Lower leg skin (tissue), 4 donors: Measurements from ENCODE around the gene TRPM2. TPM values are rescaled to one million over a fixed set of nuclear protein-coding genes. Genes with fewer than 3 reads are reported as not detected.

Source experiments
- DNase-seq, 2 donors: peaks; one replicate each; pipeline ENCODE4 v3.0.0-alpha.2; 2019; ENCODE audit warnings: low spot score in 2 of 2
- H3K4me3 ChIP-seq: fragments of 200-600 bp; sonication (generic); 2 replicates; pipeline ENCODE4 v1.5.1; 2017; ENCODE audit warnings: mild to moderate bottlenecking, low read depth; ENCODE audit not compliant: poor library complexity, severe bottlenecking
- CTCF ChIP-seq, 3 donors: fragments of 450-650 bp; IDR thresholded peaks; one replicate each; pipeline ENCODE4 v1.5.1; 2016; ENCODE audit warnings: antibody characterized with exemption in 3 of 3, mild to moderate bottlenecking in 3 of 3, moderate library complexity in 2 of 3
- POLR2A ChIP-seq, 2 donors: fragments of 450-650 bp; IDR thresholded peaks; one replicate each; pipeline ENCODE4 v1.6.1; 2016 to 2017; ENCODE audit warnings: antibody characterized with exemption in 2 of 2, mild to moderate bottlenecking in 1 of 2, moderate library complexity in 1 of 2
- WGBS, 2 donors: methylation state at CpG; one replicate each; pipeline ENCODE4 v1.1.5; 2018; 5-methylcytosine and 5-hydroxymethylcytosine counted together
- intact Hi-C: fragments of 100-400 bp; cut with DNase I; formaldehyde crosslinking; loops from one replicate; pipeline ENCODE4 v1.15.0; 2023; ENCODE audit warnings: low total_unique reads
- total RNA-seq, 4 donors: library from RNA; depleted of rRNA; stranded (reverse); fragments of >200 nt; gene quantifications; one replicate each; pipeline ENCODE4 v1.1.0, GENCODE V29; 2016

Gene TRPM2
- total RNA-seq, 4 donors from 2014 or later, result 1.9 to 9.4 (median 2.2) TPM

- 89 to 91% methylated on average over 24 of the region's 24 CpGs for WGBS, 2 donors
- intact Hi-C loops, result no loop called here
- peak in 1 of 2 donors; percentile 71 for DNase-seq
- TF ChIP-seq CTCF (IDR thresholded peaks at IDR 0.05) (no peak), POLR2A (IDR thresholded peaks at IDR 0.05) (no peak)
- no peak overlapping the region for H3K4me3 ChIP-seq
Observed at GRCh38 chr21:44374601-44375280, 21.3 kb downstream of the TRPM2 start.

- DNase-seq, result peak in 1 of 2 donors; percentile 70
- no peak overlapping the region for H3K4me3 ChIP-seq
- WGBS, 2 donors, result 75 to 78% methylated on average over 10 of the region's 10 CpGs
- no peak for TF ChIP-seq POLR2A (IDR thresholded peaks at IDR 0.05)
- TF ChIP-seq CTCF (IDR thresholded peaks at IDR 0.05), result no peak
- intact Hi-C loops, result no loop called here
Observed at GRCh38 chr21:44375281-44375651, 21.8 kb downstream of the TRPM2 start.

GRCh38 chr21:44375761-44376241, 22.4 kb downstream of the TRPM2 start:
- WGBS, 2 donors, result 85 to 89% methylated on average over 19 of the region's 19 CpGs
- H3K4me3 ChIP-seq, result no peak overlapping the region
- intact Hi-C loops, result no loop called here
- peak in 1 of 2 donors; percentile 80 for DNase-seq
- TF ChIP-seq POLR2A (IDR thresholded peaks at IDR 0.05) (no peak), CTCF (IDR thresholded peaks at IDR 0.05) (no peak)

GRCh38 chr21:44376606-44377005, 23.2 kb downstream of the TRPM2 start:
- WGBS, 2 donors, result 81 to 85% methylated on average over 9 of the region's 9 CpGs

GRCh38 chr21:44377201-44377921, 23.9 kb downstream of the TRPM2 start:
- TF ChIP-seq POLR2A (IDR thresholded peaks at IDR 0.05) (no peak), CTCF (IDR thresholded peaks at IDR 0.05) (no peak)
- no peak overlapping the region for H3K4me3 ChIP-seq
- DNase-seq, result peak in 1 of 2 donors; percentile 81
- intact Hi-C loops, result no loop called here
- 50 to 52% methylated on average over 23 to 24 of the region's 24 CpGs for WGBS, 2 donors

More at GRCh38 chr21:44376606-44377005, 23.2 kb downstream of the TRPM2 start:
- TF ChIP-seq CTCF (IDR thresholded peaks at IDR 0.05), result no peak
- H3K4me3 ChIP-seq, result no peak overlapping the region
- DNase-seq, result peak in 1 of 2 donors; percentile 67
- intact Hi-C loops, result no loop called here
